IPS-15b (cell line): ENCODE data around the gene RABGAP1L.

Experiments used
- H3K27me3 ChIP-seq: one replicate; pipeline ENCODE4 v1.6.1; 2013; ENCODE audit warnings: low read length; ENCODE audit not compliant: control insufficient read depth, insufficient read depth
- H3K36me3 ChIP-seq: one replicate; pipeline ENCODE4 v1.6.1; 2013; ENCODE audit warnings: low read length; ENCODE audit not compliant: control insufficient read depth, insufficient read depth
- H3K4me1 ChIP-seq: one replicate; pipeline ENCODE4 v1.6.1; 2013; ENCODE audit warnings: mild to moderate bottlenecking, low read length; ENCODE audit not compliant: control insufficient read depth, insufficient read depth
- H3K4me3 ChIP-seq: one replicate; pipeline ENCODE4 v1.5.1; 2013; ENCODE audit warnings: low read depth, low read length
- H3K9ac ChIP-seq: one replicate; pipeline ENCODE4 v1.6.1; 2013; ENCODE audit warnings: low read depth, mild to moderate bottlenecking, low read length
- H3K9me3 ChIP-seq: one replicate; pipeline ENCODE4 v1.6.1; 2013; ENCODE audit warnings: mild to moderate bottlenecking, low read length; ENCODE audit not compliant: control insufficient read depth, insufficient read depth

Gene RABGAP1L

GRCh38 chr1:174719194-174719593 lies 559.9 kb downstream of the RABGAP1L start:
- H3K9me3 ChIP-seq, result no peaks in the 10 kb centered on the region

DNA sequence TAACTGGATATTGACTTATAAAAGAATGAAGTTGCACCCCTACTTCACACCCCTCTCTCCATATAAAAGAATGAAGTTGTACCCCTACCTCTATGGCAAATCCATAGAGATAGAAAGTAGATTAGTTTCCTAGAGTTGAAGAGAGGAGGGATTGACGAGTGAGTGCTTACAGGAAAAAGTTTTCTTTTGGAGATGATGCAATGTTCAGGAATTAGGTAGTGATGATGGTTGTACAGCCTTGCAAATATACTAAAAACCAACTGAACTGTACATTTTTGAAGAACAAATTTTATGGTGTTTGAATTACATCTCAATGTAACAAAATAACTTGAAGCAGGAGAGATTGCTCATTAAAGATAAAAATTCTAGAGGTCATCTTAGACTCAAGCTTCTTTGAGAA lies 561.3 kb downstream of the RABGAP1L start:
- no peaks in the 10 kb centered on the region for H3K36me3 ChIP-seq
- no peak overlapping the region for H3K9ac ChIP-seq
- H3K27me3 ChIP-seq, result no peaks in the 10 kb centered on the region
- no peak overlapping the region for H3K4me3 ChIP-seq
- H3K9me3 ChIP-seq, result no peaks in the 10 kb centered on the region
- H3K4me1 ChIP-seq, result no peaks in the 10 kb centered on the region

More at GRCh38 chr1:174719194-174719593, 559.9 kb downstream of the RABGAP1L start:
- no peaks in the 10 kb centered on the region for H3K27me3 ChIP-seq
- no peak overlapping the region for H3K4me3 ChIP-seq
- H3K9ac ChIP-seq, result no peak overlapping the region
- no peaks in the 10 kb centered on the region for H3K36me3 ChIP-seq
- H3K4me1 ChIP-seq, result no peaks in the 10 kb centered on the region

DNA sequence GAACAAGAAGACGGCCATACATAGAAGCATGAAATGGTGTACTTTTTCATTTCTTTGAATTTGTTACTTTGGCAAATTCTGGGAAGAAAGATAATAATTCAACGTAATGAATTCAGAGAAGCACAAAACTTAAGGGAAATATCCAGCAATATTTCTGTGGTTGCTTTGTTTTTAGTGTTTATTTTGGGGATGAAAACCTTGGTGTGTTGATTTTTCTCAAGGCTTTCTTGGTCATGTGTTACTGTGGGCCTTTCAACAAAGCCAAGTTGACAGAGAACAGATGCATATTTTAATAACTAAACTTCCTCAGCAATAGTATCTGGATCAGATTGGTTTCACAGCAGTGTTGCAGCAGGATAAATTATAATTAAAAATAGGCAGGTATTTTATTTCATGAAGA lies 561.9 kb downstream of the RABGAP1L start:
- no peak overlapping the region for H3K9ac ChIP-seq
- H3K27me3 ChIP-seq, result no peaks in the 10 kb centered on the region
- no peaks in the 10 kb centered on the region for H3K9me3 ChIP-seq
- no peak overlapping the region for H3K4me3 ChIP-seq
- no peaks in the 10 kb centered on the region for H3K4me1 ChIP-seq
- H3K36me3 ChIP-seq, result no peaks in the 10 kb centered on the region

- no peaks in the 10 kb centered on the region for H3K4me1 ChIP-seq
- H3K27me3 ChIP-seq, result no peaks in the 10 kb centered on the region
- H3K9ac ChIP-seq, result no peak overlapping the region
- no peaks in the 10 kb centered on the region for H3K9me3 ChIP-seq
- no peaks in the 10 kb centered on the region for H3K36me3 ChIP-seq
- H3K4me3 ChIP-seq, result no peak overlapping the region
Measured at GRCh38 chr1:174723816-174724215, 564.5 kb downstream of the RABGAP1L start.

DNA sequence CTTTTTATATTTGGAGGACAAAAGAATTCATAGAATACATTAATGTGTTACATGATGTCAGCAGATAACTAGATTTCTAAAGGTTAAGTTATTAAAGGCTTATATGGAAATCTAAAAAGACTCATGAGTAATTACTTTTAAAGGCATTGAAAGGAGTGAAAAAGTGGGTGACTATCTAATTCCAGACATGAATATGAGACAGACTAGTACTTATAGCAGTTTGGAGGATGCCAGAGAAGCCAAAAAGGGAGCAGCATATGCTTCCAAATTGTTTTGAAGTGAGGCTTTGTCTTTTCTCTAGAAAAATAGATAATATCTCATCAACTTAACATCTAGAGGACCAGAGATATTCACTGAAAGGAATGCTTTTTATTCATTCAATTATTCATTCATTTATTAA lies 564.9 kb downstream of the RABGAP1L start:
- no peaks in the 10 kb centered on the region for H3K9me3 ChIP-seq
- no peaks in the 10 kb centered on the region for H3K27me3 ChIP-seq
- H3K4me3 ChIP-seq, result no peak overlapping the region
- H3K36me3 ChIP-seq, result no peaks in the 10 kb centered on the region
- no peak overlapping the region for H3K9ac ChIP-seq
- no peaks in the 10 kb centered on the region for H3K4me1 ChIP-seq

DNA sequence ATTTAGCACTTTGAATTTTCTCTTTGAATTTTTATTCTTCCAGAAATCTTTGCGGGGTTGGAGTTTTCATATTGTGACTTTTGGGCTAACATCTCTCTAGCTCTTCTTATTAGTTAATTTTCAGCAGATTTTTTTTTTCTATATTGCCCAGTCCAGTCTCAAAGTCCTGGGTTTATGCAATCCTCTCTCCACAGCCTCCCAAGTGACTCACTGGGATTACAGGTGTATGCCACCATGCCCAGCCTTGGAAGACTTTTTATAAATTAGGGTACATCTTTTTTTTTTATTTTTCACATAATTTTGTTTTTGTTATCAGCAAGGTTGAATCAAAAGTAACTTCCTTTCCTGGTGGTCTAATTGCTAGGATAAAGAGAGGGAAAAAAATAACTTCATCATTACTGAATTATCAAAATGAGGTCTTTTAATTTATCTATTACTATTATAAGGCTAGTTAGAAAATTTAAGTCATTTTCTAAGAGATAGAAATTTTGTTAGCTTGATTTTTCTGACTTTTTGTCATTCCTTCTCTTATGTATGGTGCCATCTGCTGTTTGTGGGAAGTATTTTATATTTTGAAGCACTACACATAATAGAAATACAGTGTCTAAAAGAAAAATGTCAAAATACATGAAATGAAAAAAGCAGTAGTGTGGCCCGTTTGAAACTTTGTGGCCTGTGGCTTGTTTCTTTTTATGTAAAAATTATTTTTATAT lies 567.0 kb downstream of the RABGAP1L start:
- H3K4me1 ChIP-seq, result no peaks in the 10 kb centered on the region
- H3K4me3 ChIP-seq, result no peak overlapping the region
- no peaks in the 10 kb centered on the region for H3K9me3 ChIP-seq
- no peaks in the 10 kb centered on the region for H3K36me3 ChIP-seq
- no peaks in the 10 kb centered on the region for H3K27me3 ChIP-seq
- no peak overlapping the region for H3K9ac ChIP-seq

GRCh38 chr1:174726880-174727585 lies 567.7 kb downstream of the RABGAP1L start:
- no peaks in the 10 kb centered on the region for H3K36me3 ChIP-seq
- no peaks in the 10 kb centered on the region for H3K27me3 ChIP-seq
- no peak overlapping the region for H3K9ac ChIP-seq
- no peaks in the 10 kb centered on the region for H3K9me3 ChIP-seq
- H3K4me1 ChIP-seq, result no peaks in the 10 kb centered on the region
- no peak overlapping the region for H3K4me3 ChIP-seq

- Histone ChIP-seq H3K4me1 (no peaks in the 10 kb centered on the region), H3K9ac (no peak overlapping the region)
Measured at GRCh38 chr1:174734270-174734669, 575.0 kb downstream of the RABGAP1L start.

GRCh38 chr1:174736831-174737230 lies 577.5 kb downstream of the RABGAP1L start:
- Histone ChIP-seq H3K9ac (no peak overlapping the region), H3K4me3 (no peak overlapping the region), H3K36me3 (no peaks in the 10 kb centered on the region), H3K9me3 (no peaks in the 10 kb centered on the region), H3K27me3 (no peaks in the 10 kb centered on the region), H3K4me1 (no peaks in the 10 kb centered on the region)

More at GRCh38 chr1:174734270-174734669, 575.0 kb downstream of the RABGAP1L start:
- H3K9me3 ChIP-seq, result no peaks in the 10 kb centered on the region
- no peaks in the 10 kb centered on the region for H3K36me3 ChIP-seq
- no peak overlapping the region for H3K4me3 ChIP-seq
- no peaks in the 10 kb centered on the region for H3K27me3 ChIP-seq

- no peaks in the 10 kb centered on the region for H3K27me3 ChIP-seq
- H3K9me3 ChIP-seq, result no peaks in the 10 kb centered on the region
- H3K36me3 ChIP-seq, result no peaks in the 10 kb centered on the region
- H3K4me1 ChIP-seq, result no peaks in the 10 kb centered on the region
- no peak overlapping the region for H3K9ac ChIP-seq
- H3K4me3 ChIP-seq, result no peak overlapping the region
Measured at GRCh38 chr1:174740249-174740968, 581.1 kb downstream of the RABGAP1L start.

- Histone ChIP-seq H3K9me3 (no peaks in the 10 kb centered on the region), H3K9ac (no peak overlapping the region), H3K4me3 (no peak overlapping the region), H3K4me1 (no peaks in the 10 kb centered on the region), H3K27me3 (no peaks in the 10 kb centered on the region), H3K36me3 (no peaks in the 10 kb centered on the region)
Measured at GRCh38 chr1:174742805-174743653, 583.7 kb downstream of the RABGAP1L start.
